GM12878 (cell line): ENCODE measurements around the gene ZNF692. TPM values are rescaled to one million over a fixed set of nuclear protein-coding genes. Genes with fewer than 3 reads are reported as not detected.
A peak's percentile ranks its signal among the peaks of the same experiment; 100 is the strongest.

Experiments
- ATAC-seq: fragments of 200-7000 bp; cut with Tn5 transposase; 3 replicates; pipeline ENCODE4 v1.9.1; 2020; ENCODE audit warnings: mild to moderate bottlenecking, moderate library complexity
- BruUV-seq: library from RNA; stranded (reverse); fragments of 400-500 nt; replicated peaks from 2 replicates; lab custom pipeline; 2021; lab: Mats Ljungman, UMichigan
- CTCF ChIA-PET: fragments of 300-600 bp; sonication (Branson Sonifier 250); formaldehyde crosslinking; extraction: SDS; loops from one replicate; lab custom pipeline; 2021; ENCODE audit warnings: inconsistent platforms; lab: Yijun Ruan, JAX
- POLR2A ChIA-PET: fragments of 350-600 bp; formaldehyde crosslinking; extraction: SDS; loops from one replicate; lab custom pipeline; 2021; ENCODE audit warnings: inconsistent platforms; lab: Charles Lee
- RAD21 ChIA-PET: fragments of 300-600 bp; sonication (Branson Sonifier 250); formaldehyde crosslinking; loops from one replicate; lab custom pipeline; 2023; ENCODE audit warnings: antibody characterized with exemption; ENCODE audit not compliant: unreplicated experiment; lab: Charles Lee
- SMC1A ChIA-PET: fragments of 300-600 bp; sonication (Branson Sonifier 250); formaldehyde crosslinking; loops from one replicate; lab custom pipeline; 2023; ENCODE audit not compliant: unreplicated experiment, uncharacterized antibody; lab: Charles Lee
- DNase-seq: peaks from one replicate; pipeline ENCODE4 v3.0.0-alpha.2; 2011; ENCODE audit warnings: low read depth, low spot score
- FAIRE-seq: peaks from 3 replicates; lab custom pipeline; 2011; peaks lifted over from hg19 to GRCh38; lab: Jason Lieb, UNC
- H2AFZ ChIP-seq: 2 replicates; pipeline ENCODE4 v1.6.0; 2011; ENCODE audit warnings: low read depth, low read length, control low read depth; ENCODE audit not compliant: control insufficient read depth
- H3K27ac ChIP-seq: 2 replicates; pipeline ENCODE4 v1.5.1; 2011; ENCODE audit warnings: control low read depth; ENCODE audit not compliant: control insufficient read depth, insufficient read depth
- H3K27me3 ChIP-seq, 2 experiments: replicated peaks in 1 of 2; 2 replicates each; pipeline versions ENCODE4 v1.6.0 to v1.6.1; 2011; ENCODE audit warnings: low read length in 1 of 2; ENCODE audit not compliant: control insufficient read depth in 2 of 2, insufficient read depth in 2 of 2
- H3K36me3 ChIP-seq, 2 experiments: 2 replicates each; pipeline ENCODE4 v1.5.1; 2011; ENCODE audit warnings: low read length in 1 of 2; ENCODE audit not compliant: control insufficient read depth in 2 of 2, insufficient read depth in 2 of 2
- H3K4me1 ChIP-seq: 2 replicates; pipeline ENCODE4 v1.6.1; 2011; ENCODE audit warnings: mild to moderate bottlenecking, low read length, moderate library complexity, mixed read lengths; ENCODE audit not compliant: control insufficient read depth, insufficient read depth
- H3K4me2 ChIP-seq: 2 replicates; pipeline ENCODE4 v1.6.0; 2011; ENCODE audit warnings: control low read depth; ENCODE audit not compliant: control insufficient read depth, insufficient read depth
- H3K4me3 ChIP-seq: fragments of 200-600 bp; sonication (generic); 2 replicates; pipeline ENCODE4 v1.5.1; 2016
- H3K79me2 ChIP-seq: 2 replicates; pipeline ENCODE4 v1.6.0; 2011; ENCODE audit warnings: low read length; ENCODE audit not compliant: control insufficient read depth, insufficient read depth
- H3K9ac ChIP-seq: 2 replicates; pipeline ENCODE4 v1.8.0; 2011; ENCODE audit warnings: low read length, control low read depth, mixed read lengths; ENCODE audit not compliant: control insufficient read depth, insufficient read depth
- H3K9me3 ChIP-seq: replicated peaks from 3 replicates; pipeline ENCODE4 v1.5.1; 2011; ENCODE audit warnings: mild to moderate bottlenecking, low read length; ENCODE audit not compliant: control insufficient read depth, insufficient read depth
- H4K20me1 ChIP-seq: 2 replicates; pipeline ENCODE4 v1.6.0; 2011; ENCODE audit not compliant: control insufficient read depth, insufficient read depth
- MTA2 ChIP-seq: fragments of 450-650 bp; IDR thresholded peaks from 2 replicates; pipeline ENCODE4 v1.6.1; 2016; ENCODE audit warnings: low read depth, mild to moderate bottlenecking, moderate library complexity
- MYB ChIP-seq: fragments of 150-350 bp; IDR thresholded peaks from 2 replicates; pipeline ENCODE4 v1.6.1; 2014; ENCODE audit warnings: mild to moderate bottlenecking, low read depth, low read length, borderline replicate concordance
- RAD51 ChIP-seq: fragments of 450-650 bp; IDR thresholded peaks from 2 replicates; pipeline ENCODE4 v1.6.1; 2016; ENCODE audit warnings: moderate library complexity, mild to moderate bottlenecking, inconsistent platforms
- SIX5 ChIP-seq: IDR thresholded peaks from 2 replicates; pipeline ENCODE4 v1.6.1; 2011; ENCODE audit warnings: mild to moderate bottlenecking, low read depth, low read length, moderate library complexity; ENCODE audit not compliant: severe bottlenecking
- SMARCA5 ChIP-seq: fragments of 450-650 bp; IDR thresholded peaks from 2 replicates; pipeline ENCODE4 v1.6.1; 2017; ENCODE audit warnings: mild to moderate bottlenecking
- STAT1 ChIP-seq: fragments of 450-650 bp; conservative IDR thresholded peaks from 2 replicates; pipeline ENCODE4 v1.6.1; 2014; ENCODE audit warnings: antibody characterized with exemption, mild to moderate bottlenecking
- WGBS: methylation state at CpG from one replicate; pipeline ENCODE4 v1.1.6; 2016; ENCODE audit warnings: low lambda C conversion rate; ENCODE audit not compliant: insufficient replicate concordance, insufficient coverage; ENCODE audit errors: missing lambda C conversion rate; 5-methylcytosine and 5-hydroxymethylcytosine counted together
- in situ Hi-C: fragments of 300-500 bp; cut with MboI; formaldehyde crosslinking; loops from 9 replicates; pipeline ENCODE4 v1.14.3; 2018; ENCODE audit warnings: mixed read lengths
- intact Hi-C: fragments of 100-400 bp; cut with micrococcal nuclease; formaldehyde crosslinking; loops from one replicate; pipeline ENCODE4 v1.14.2; 2022; ENCODE audit not compliant: unreplicated experiment
- polyA plus RNA-seq, 11 experiments: library from polyadenylated mRNA; depleted of rRNA in 4 of 11; unstranded in 6 of 11; stranded (reverse) in 5 of 11; fragments of >200 nt; fragmentation: Nextera tagmentation in 4 of 11; fragmentation: Illumina TruSeq in 1 of 11; extraction: Ambion mirVana in 4 of 11; extraction: Trizol in 1 of 11; gene quantifications; 1 replicate in 1 of 11; 2 replicates in 10 of 11; pipeline versions ENCODE4 v1.2.1 to v1.2.3, GENCODE V29; 2011 to 2016; ENCODE audit warnings: inconsistent platforms in 2 of 11, missing spikeins in 2 of 11, low read depth in 1 of 11
- total RNA-seq, 4 experiments: library from RNA; depleted of rRNA in 3 of 4; stranded (reverse); fragments of >200 nt in 3 of 4; fragmentation: Illumina TruSeq in 1 of 4; extraction: Trizol in 1 of 4; gene quantifications; 2 replicates each; pipeline versions ENCODE4 v1.2.1 to v1.2.3, GENCODE V29; 2013 to 2021
- TF ChIP-seq, protein P1 (sequence below): fragments of 450-650 bp; IDR thresholded peaks from 2 replicates; pipeline ENCODE4 v1.6.1; 2016; ENCODE audit warnings: mild to moderate bottlenecking, moderate library complexity, borderline replicate concordance

Gene ZNF692
- total and polyA plus RNA-seq, 10 of the 15 experiments (the other 5 are each of a cell fraction or from before 2014, with no cell fraction given): 5.3 to 76.6 (median 36.9) TPM

DNA sequence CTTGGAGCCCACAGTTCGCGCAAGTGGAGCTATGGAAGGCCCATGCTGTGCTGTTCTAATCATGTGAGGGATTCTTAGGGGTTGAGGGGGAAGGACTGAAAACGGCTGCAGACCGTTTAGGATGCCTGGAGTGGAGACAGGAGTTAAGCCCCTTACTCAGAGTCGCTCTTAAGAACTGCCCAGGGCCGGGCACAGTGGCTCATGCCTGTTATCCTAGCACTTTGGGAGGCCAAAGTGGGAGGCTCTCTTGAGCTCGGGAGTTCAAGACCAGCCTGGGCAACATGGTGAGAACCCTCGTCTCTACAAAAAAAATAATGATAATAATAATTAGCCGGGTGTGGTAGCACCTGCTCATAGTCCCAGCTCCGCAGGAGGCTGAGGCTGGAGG is 19.7 kb downstream of the ZNF692 start:
- no peak for FAIRE-seq
- SMC1A ChIA-PET: interaction anchor here (0.5 to 5.2 kb wide), 8 partner anchors 12 to 599 kb away, joined by 3 to 48 read pairs (median 5); partner anchors contain the start of genes SH3BP5L and ZNF692
- Histone ChIP-seq H4K20me1 (no peaks in the 10 kb centered on the region), H2AFZ (peak overlapping the region; percentile 95), H3K4me1 (peaks cover 14% of the 10 kb centered on the region), H3K4me2 (peak overlapping the region; percentile 87), H3K36me3 (0 out of 4 replicates have a peak, but pooled peaks cover 0 to 1% of the 10 kb centered on the region in 2 experiments), H3K27ac (peak overlapping the region; percentile 96), H3K4me3 (peak overlapping the region; percentile 92), H3K9me3 (no peaks in the 10 kb centered on the region), H3K9ac (peak overlapping the region; percentile 93), H3K79me2 (peaks cover 43% of the 10 kb centered on the region), H3K27me3 (no peaks in the 10 kb centered on the region)
- POLR2A ChIA-PET: interaction anchor here (1.0 to 4.5 kb wide), 8 partner anchors 12 to 34 kb away, joined by 4 to 83 read pairs (median 10); partner anchors contain the start of genes SH3BP5L and ZNF692
- peak; percentile 2; the same call in 1 of the 2 replicates for TF ChIP-seq MTA2
- TF ChIP-seq SMARCA5: no peak
- TF ChIP-seq SIX5: no peak
- TF ChIP-seq RAD51: 0 out of 2 replicates have a peak, but pooled peaks have one; percentile 28
- TF ChIP-seq MYB: no peak
- TF ChIP-seq, protein P1, sequence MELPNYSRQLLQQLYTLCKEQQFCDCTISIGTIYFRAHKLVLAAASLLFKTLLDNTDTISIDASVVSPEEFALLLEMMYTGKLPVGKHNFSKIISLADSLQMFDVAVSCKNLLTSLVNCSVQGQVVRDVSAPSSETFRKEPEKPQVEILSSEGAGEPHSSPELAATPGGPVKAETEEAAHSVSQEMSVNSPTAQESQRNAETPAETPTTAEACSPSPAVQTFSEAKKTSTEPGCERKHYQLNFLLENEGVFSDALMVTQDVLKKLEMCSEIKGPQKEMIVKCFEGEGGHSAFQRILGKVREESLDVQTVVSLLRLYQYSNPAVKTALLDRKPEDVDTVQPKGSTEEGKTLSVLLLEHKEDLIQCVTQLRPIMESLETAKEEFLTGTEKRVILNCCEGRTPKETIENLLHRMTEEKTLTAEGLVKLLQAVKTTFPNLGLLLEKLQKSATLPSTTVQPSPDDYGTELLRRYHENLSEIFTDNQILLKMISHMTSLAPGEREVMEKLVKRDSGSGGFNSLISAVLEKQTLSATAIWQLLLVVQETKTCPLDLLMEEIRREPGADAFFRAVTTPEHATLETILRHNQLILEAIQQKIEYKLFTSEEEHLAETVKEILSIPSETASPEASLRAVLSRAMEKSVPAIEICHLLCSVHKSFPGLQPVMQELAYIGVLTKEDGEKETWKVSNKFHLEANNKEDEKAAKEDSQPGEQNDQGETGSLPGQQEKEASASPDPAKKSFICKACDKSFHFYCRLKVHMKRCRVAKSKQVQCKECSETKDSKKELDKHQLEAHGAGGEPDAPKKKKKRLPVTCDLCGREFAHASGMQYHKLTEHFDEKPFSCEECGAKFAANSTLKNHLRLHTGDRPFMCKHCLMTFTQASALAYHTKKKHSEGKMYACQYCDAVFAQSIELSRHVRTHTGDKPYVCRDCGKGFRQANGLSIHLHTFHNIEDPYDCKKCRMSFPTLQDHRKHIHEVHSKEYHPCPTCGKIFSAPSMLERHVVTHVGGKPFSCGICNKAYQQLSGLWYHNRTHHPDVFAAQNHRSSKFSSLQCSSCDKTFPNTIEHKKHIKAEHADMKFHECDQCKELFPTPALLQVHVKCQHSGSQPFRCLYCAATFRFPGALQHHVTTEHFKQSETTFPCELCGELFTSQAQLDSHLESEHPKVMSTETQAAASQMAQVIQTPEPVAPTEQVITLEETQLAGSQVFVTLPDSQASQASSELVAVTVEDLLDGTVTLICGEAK: peak; percentile 11; the same call in 1 of the 2 replicates
- TF ChIP-seq STAT1: no peak
- WGBS: 0% methylated on average over 10 of the region's 10 CpGs
- intact Hi-C loops: no loop called here
- DNase-seq: no peak
- in situ Hi-C loops: no loop called here
- RAD21 ChIA-PET: interaction anchor here (0.7 to 5.3 kb wide), 8 partner anchors 12 to 150 kb away, joined by 3 to 46 read pairs (median 5); partner anchors contain the start of genes SH3BP5L and ZNF692
- TSS peak; percentile 79 for BruUV-seq
- ATAC-seq: no peak
- CTCF ChIA-PET: interaction anchor here (0.7 to 5.1 kb wide), 8 partner anchors 12 to 64 kb away, joined by 3 to 79 read pairs (median 6); partner anchors contain the start of genes SH3BP5L and ZNF692
